Mucosa of rectum (tissue), 2 donors: Measurements from ENCODE around the gene KIF21B.

Source experiments
- H3K27ac ChIP-seq, 2 donors: one replicate each; pipeline ENCODE4 v1.7.0; 2013; ENCODE audit warnings: inconsistent platforms in 2 of 2, low read depth in 2 of 2, low read length in 2 of 2
- H3K27me3 ChIP-seq, 2 donors: one replicate each; pipeline ENCODE4 v1.7.0; 2013; ENCODE audit warnings: low read length in 2 of 2; ENCODE audit not compliant: control insufficient read depth in 2 of 2, insufficient read depth in 2 of 2
- H3K36me3 ChIP-seq, 2 donors: one replicate each; pipeline ENCODE4 v1.7.0; 2013; ENCODE audit warnings: low read length in 2 of 2; ENCODE audit not compliant: control insufficient read depth in 2 of 2, insufficient read depth in 2 of 2
- H3K4me1 ChIP-seq, 2 donors: one replicate each; pipeline ENCODE4 v1.7.0; 2013; ENCODE audit warnings: low read length in 2 of 2, mild to moderate bottlenecking in 1 of 2; ENCODE audit not compliant: control insufficient read depth in 2 of 2, insufficient read depth in 2 of 2
- H3K4me3 ChIP-seq, 2 donors: one replicate each; pipeline ENCODE4 v1.7.0; 2013; ENCODE audit warnings: low read length in 2 of 2
- H3K9ac ChIP-seq, 2 donors: one replicate each; pipeline ENCODE4 v1.7.0; 2013; ENCODE audit warnings: low read length in 2 of 2, low read depth in 1 of 2, mild to moderate bottlenecking in 1 of 2
- H3K9me3 ChIP-seq, 2 donors: one replicate each; pipeline ENCODE4 v1.7.0; 2013; ENCODE audit warnings: low read length in 2 of 2; ENCODE audit not compliant: control insufficient read depth in 2 of 2
- donor health status: healthy.
- donor health status: Normal muscosa, but diverticular disease.

The KIF21B gene

DNA sequence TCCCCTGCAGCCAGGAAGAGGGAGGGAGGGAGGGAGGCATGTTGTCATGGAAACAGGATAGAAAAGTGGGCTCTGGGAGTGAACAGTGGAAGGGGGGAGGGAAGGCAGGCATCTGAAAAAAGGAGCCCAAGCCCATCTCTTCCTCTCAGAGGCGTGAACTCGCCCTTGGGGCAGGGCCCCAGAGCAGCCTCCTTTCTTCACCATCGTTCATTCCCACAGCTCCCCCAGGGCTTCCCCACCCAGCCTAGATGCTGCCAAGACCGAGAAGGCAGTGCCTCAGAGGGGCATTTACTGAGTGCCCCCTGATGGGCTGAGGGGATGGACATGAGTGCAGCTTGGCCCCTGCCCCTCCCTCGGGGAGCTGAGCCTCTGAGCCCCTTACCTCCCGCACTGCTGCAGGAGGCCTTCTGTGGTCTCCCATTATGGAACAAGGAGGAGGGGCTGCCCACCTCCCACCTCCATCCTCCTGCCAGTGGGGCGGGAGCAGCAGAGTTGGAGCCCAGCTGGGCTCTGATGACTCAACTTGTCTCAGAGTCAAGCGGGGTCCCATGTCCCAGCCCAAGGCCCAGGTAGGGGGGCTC, 39.1 kb upstream of the KIF21B start:
- no peaks in the 10 kb centered on the region for H3K27me3 ChIP-seq
- H3K36me3 ChIP-seq, result no peaks in the 10 kb centered on the region
- H3K4me3 ChIP-seq, result no peak overlapping the region
- peaks cover 0 to 2% of the 10 kb centered on the region in 2 donors for H3K4me1 ChIP-seq
- no peaks in the 10 kb centered on the region for H3K9me3 ChIP-seq
- no peak overlapping the region for H3K9ac ChIP-seq
- H3K27ac ChIP-seq, result no peak overlapping the region

- peaks cover 0 to 2% of the 10 kb centered on the region in 2 donors for H3K4me1 ChIP-seq
- no peak overlapping the region for H3K27ac ChIP-seq
- H3K9me3 ChIP-seq, result no peaks in the 10 kb centered on the region
- no peaks in the 10 kb centered on the region for H3K36me3 ChIP-seq
- H3K4me3 ChIP-seq, result no peak overlapping the region
- H3K9ac ChIP-seq, result no peak overlapping the region
- no peaks in the 10 kb centered on the region for H3K27me3 ChIP-seq
These were observed 38.4 kb upstream of the KIF21B start for GRCh38 chr1:201061886-201062285.

GRCh38 chr1:201061049-201061448, 37.5 kb upstream of the KIF21B start:
- Histone ChIP-seq H3K9ac (no peak overlapping the region), H3K27ac (no peak overlapping the region), H3K36me3 (no peaks in the 10 kb centered on the region), H3K27me3 (no peaks in the 10 kb centered on the region), H3K4me3 (no peak overlapping the region), H3K9me3 (no peaks in the 10 kb centered on the region), H3K4me1 (peaks cover 2 to 3% of the 10 kb centered on the region in 2 donors)

DNA sequence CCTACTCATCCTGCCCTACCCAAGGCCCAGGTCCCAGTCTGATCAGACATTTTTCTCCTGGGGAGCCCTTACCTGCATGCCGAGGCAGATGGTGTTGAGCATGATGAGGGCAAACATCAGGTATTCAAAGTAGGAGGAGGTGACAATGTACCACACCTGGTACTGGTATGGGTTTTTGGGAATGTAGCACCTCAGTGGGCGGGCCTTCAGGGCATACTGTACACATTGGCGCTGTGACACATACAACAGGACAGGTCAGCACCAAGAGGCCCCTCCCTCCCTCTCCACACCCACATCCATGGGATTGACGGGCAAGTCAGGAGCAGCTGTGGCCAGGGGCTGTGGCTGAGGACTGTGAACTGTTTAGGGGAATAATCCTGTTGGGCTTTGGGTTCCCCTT, 37.1 kb upstream of the KIF21B start:
- H3K4me1 ChIP-seq, result peaks cover 2 to 3% of the 10 kb centered on the region in 2 donors
- no peak overlapping the region for H3K9ac ChIP-seq
- no peak overlapping the region for H3K4me3 ChIP-seq
- H3K27ac ChIP-seq, result no peak overlapping the region
- H3K36me3 ChIP-seq, result no peaks in the 10 kb centered on the region
- no peaks in the 10 kb centered on the region for H3K9me3 ChIP-seq
- no peaks in the 10 kb centered on the region for H3K27me3 ChIP-seq

GRCh38 chr1:201059871-201060555, 36.5 kb upstream of the KIF21B start:
- H3K9me3 ChIP-seq, result no peaks in the 10 kb centered on the region
- H3K27me3 ChIP-seq, result no peaks in the 10 kb centered on the region
- H3K36me3 ChIP-seq, result no peaks in the 10 kb centered on the region
- H3K4me3 ChIP-seq, result no peak overlapping the region
- H3K4me1 ChIP-seq, result peaks cover 2 to 3% of the 10 kb centered on the region in 2 donors
- no peak overlapping the region for H3K27ac ChIP-seq
- no peak overlapping the region for H3K9ac ChIP-seq

- Histone ChIP-seq H3K4me3 (no peak overlapping the region), H3K36me3 (no peaks in the 10 kb centered on the region), H3K9me3 (no peaks in the 10 kb centered on the region), H3K27me3 (no peaks in the 10 kb centered on the region), H3K9ac (no peak overlapping the region), H3K4me1 (peaks cover 2 to 3% of the 10 kb centered on the region in 2 donors), H3K27ac (no peak overlapping the region)
These were observed 35.9 kb upstream of the KIF21B start for GRCh38 chr1:201059401-201059800.

- Histone ChIP-seq H3K9me3 (no peaks in the 10 kb centered on the region), H3K4me3 (no peak overlapping the region), H3K4me1 (peaks cover 0 to 3% of the 10 kb centered on the region in 2 donors), H3K36me3 (no peaks in the 10 kb centered on the region), H3K9ac (no peak overlapping the region), H3K27ac (no peak overlapping the region), H3K27me3 (no peaks in the 10 kb centered on the region)
These were observed 30.6 kb upstream of the KIF21B start for GRCh38 chr1:201054091-201054543.

DNA sequence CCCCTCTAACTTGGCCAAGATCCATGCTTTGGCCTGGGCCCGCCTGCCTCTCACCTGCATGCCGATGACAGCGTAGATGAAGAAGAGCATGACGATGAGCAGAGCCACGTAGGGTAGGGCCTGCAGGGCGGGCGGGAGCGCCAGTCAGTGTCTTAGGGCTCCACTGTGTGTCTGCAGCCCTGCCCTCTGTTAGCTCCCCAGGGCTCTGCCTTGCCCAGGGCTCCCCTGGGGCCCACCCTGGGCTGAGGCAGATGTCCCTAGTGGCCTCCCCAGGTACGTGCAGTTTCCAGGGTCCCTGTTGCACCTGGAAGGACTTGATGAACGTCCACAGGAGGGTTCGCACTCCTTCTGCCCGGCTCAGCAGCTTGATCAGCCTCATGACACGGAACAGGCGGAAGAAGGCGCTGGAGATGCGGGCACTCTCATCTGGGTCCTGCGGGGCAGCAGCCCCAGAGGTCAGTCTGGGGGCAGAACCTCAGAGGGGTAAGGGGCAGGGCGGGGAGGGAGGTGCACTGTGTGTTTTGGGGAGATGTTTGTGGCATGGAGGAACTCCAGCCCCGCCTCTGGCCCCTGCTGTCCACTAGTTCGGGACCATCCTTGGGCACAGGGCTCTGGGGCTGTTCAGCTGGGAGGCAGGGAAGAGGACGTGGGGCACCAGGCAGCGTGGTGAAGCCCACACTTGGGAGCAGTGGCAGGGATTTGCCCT, 29.8 kb upstream of the KIF21B start:
- Histone ChIP-seq H3K4me3 (no peak overlapping the region), H3K36me3 (no peaks in the 10 kb centered on the region), H3K9me3 (no peaks in the 10 kb centered on the region), H3K4me1 (peaks cover 0 to 3% of the 10 kb centered on the region in 2 donors), H3K27ac (no peak overlapping the region), H3K9ac (no peak overlapping the region), H3K27me3 (no peaks in the 10 kb centered on the region)

DNA sequence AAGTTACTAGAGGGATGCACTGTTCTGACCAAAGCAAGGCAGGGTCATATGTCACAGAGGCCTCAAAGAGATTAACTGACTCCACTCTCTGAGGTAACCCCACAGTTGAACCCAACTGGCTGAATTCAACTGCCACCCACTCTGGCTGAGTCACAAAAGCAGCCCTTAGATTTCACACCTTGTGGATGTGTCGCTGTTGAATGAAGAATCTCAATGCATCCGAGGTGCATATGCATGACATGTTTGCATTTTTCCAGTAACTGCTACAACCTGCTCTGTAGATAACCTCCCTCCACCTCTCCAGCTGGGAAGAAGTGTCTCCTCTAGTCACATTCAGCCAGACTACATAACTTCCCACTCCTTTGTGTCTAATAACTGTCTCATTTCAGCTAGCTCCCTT, 27.9 kb upstream of the KIF21B start:
- Histone ChIP-seq H3K4me1 (peaks cover 0 to 2% of the 10 kb centered on the region in 2 donors), H3K27ac (no peak overlapping the region), H3K9me3 (no peaks in the 10 kb centered on the region), H3K36me3 (no peaks in the 10 kb centered on the region), H3K9ac (no peak overlapping the region), H3K4me3 (no peak overlapping the region), H3K27me3 (no peaks in the 10 kb centered on the region)

GRCh38 chr1:201050515-201051277, 27.2 kb upstream of the KIF21B start:
- no peaks in the 10 kb centered on the region for H3K4me1 ChIP-seq
- H3K27ac ChIP-seq, result no peak overlapping the region
- H3K27me3 ChIP-seq, result no peaks in the 10 kb centered on the region
- H3K9me3 ChIP-seq, result no peaks in the 10 kb centered on the region
- H3K36me3 ChIP-seq, result no peaks in the 10 kb centered on the region
- H3K9ac ChIP-seq, result no peak overlapping the region
- no peak overlapping the region for H3K4me3 ChIP-seq
